CD14-positive monocyte (primary cell): ENCODE results near the gene ARFIP2. TPM values are rescaled to one million over a fixed set of nuclear protein-coding genes. Genes with fewer than 3 reads are reported as not detected.

Experiments
- DNase-seq, 3 donors: peaks; one replicate each; pipeline ENCODE4 v3.0.0-alpha.2; 2011 to 2022
- H2AFZ ChIP-seq: 2 replicates; pipeline ENCODE4 v1.6.0; 2012; ENCODE audit warnings: mild to moderate bottlenecking, low read depth, low read length, inconsistent platforms; ENCODE audit not compliant: insufficient read depth, poor library complexity, severe bottlenecking
- H3K27ac ChIP-seq, 2 donors: 1 replicate in 1 of 2; 2 replicates in 1 of 2; pipeline ENCODE4 v1.5.1; 2012 to 2013; ENCODE audit warnings: low read length in 2 of 2, control low read depth in 1 of 2, inconsistent platforms in 1 of 2, low read depth in 1 of 2, mild to moderate bottlenecking in 1 of 2
- H3K27me3 ChIP-seq, 2 donors: one replicate each; pipeline versions ENCODE4 v1.6.0 to v1.6.1; 2011 to 2013; ENCODE audit warnings: low read length in 2 of 2; ENCODE audit not compliant: control insufficient read depth in 2 of 2, insufficient read depth in 2 of 2
- H3K36me3 ChIP-seq, 2 donors: replicated peaks in 1 of 2; 1 replicate in 1 of 2; 2 replicates in 1 of 2; pipeline versions ENCODE4 v1.5.1 to v1.6.1; 2012 to 2013; ENCODE audit warnings: low read length in 2 of 2, control low read depth in 1 of 2, inconsistent platforms in 1 of 2, mild to moderate bottlenecking in 1 of 2; ENCODE audit not compliant: insufficient read depth in 2 of 2, control insufficient read depth in 1 of 2
- H3K4me1 ChIP-seq, 2 donors: 1 replicate in 1 of 2; 2 replicates in 1 of 2; pipeline versions ENCODE4 v1.5.1 to v1.6.1; 2012 to 2013; ENCODE audit warnings: low read length in 2 of 2, control low read depth in 1 of 2, inconsistent platforms in 1 of 2, mild to moderate bottlenecking in 1 of 2, moderate library complexity in 1 of 2; ENCODE audit not compliant: insufficient read depth in 2 of 2, control insufficient read depth in 1 of 2
- H3K4me2 ChIP-seq: replicated peaks from 2 replicates; pipeline ENCODE3; 2012; ENCODE audit warnings: low read length, moderate library complexity, mild to moderate bottlenecking; ENCODE audit not compliant: poor library complexity, severe bottlenecking; ENCODE audit errors: extremely low read depth
- H3K4me3 ChIP-seq, 3 experiments: fragments of 200-600 bp in 1 of 3; sonication (generic) in 1 of 3; replicated peaks in 1 of 3; 1 replicate in 2 of 3; 2 replicates in 1 of 3; pipeline ENCODE4 v1.5.1; 2011 to 2013; ENCODE audit warnings: low read length in 3 of 3, mild to moderate bottlenecking in 3 of 3, control low read depth in 2 of 3, low read depth in 2 of 3, inconsistent platforms in 1 of 3, moderate library complexity in 1 of 3
- H3K79me2 ChIP-seq: 2 replicates; pipeline ENCODE4 v1.6.0; 2012; ENCODE audit warnings: mild to moderate bottlenecking, control low read depth, inconsistent platforms, low read length, moderate library complexity; ENCODE audit not compliant: insufficient read depth
- H3K9ac ChIP-seq: 2 replicates; pipeline ENCODE4 v1.6.0; 2017; ENCODE audit warnings: low read length, mild to moderate bottlenecking; ENCODE audit not compliant: insufficient read depth, poor library complexity, severe bottlenecking
- H3K9me3 ChIP-seq, 2 donors: replicated peaks in 1 of 2; 1 replicate in 1 of 2; 2 replicates in 1 of 2; pipeline versions ENCODE4 v1.5.1 to v1.6.1; 2012 to 2013; ENCODE audit warnings: low read length in 2 of 2, control low read depth in 1 of 2; ENCODE audit not compliant: control insufficient read depth in 1 of 2, insufficient read depth in 1 of 2
- H4K20me1 ChIP-seq: 2 replicates; pipeline ENCODE4 v1.6.0; 2012; ENCODE audit warnings: mild to moderate bottlenecking, low read length, control low read depth, moderate library complexity; ENCODE audit not compliant: insufficient read depth
- H3K27ac Mint-ChIP-seq, 7 donors: one replicate each; pipeline ENCODE4 v1.8.0; 2020; ENCODE audit warnings: mild to moderate bottlenecking in 7 of 7, mixed read lengths in 7 of 7, moderate library complexity in 6 of 7, inconsistent platforms in 2 of 7
- H3K27me3 Mint-ChIP-seq, 3 donors: one replicate each; pipeline ENCODE4 v1.8.0; 2021 to 2022; ENCODE audit warnings: low read depth in 3 of 3, mild to moderate bottlenecking in 3 of 3, mixed read lengths in 3 of 3, moderate library complexity in 3 of 3, inconsistent platforms in 1 of 3
- H3K36me3 Mint-ChIP-seq, 2 donors: one replicate each; pipeline ENCODE4 v1.8.0; 2020; ENCODE audit warnings: mixed read lengths in 2 of 2, inconsistent platforms in 1 of 2, mild to moderate bottlenecking in 1 of 2
- H3K4me1 Mint-ChIP-seq: one replicate; pipeline ENCODE4 v1.8.0; 2020; ENCODE audit warnings: mild to moderate bottlenecking, mixed read lengths
- H3K4me3 Mint-ChIP-seq, 2 donors: one replicate each; pipeline ENCODE4 v1.8.0; 2020; ENCODE audit warnings: mild to moderate bottlenecking in 2 of 2, mixed read lengths in 2 of 2, moderate library complexity in 1 of 2
- H3K9me3 Mint-ChIP-seq, 7 donors: one replicate each; pipeline ENCODE4 v1.8.0; 2020 to 2022; ENCODE audit warnings: mixed read lengths in 7 of 7, mild to moderate bottlenecking in 6 of 7, moderate library complexity in 6 of 7, inconsistent platforms in 2 of 7
- CTCF ChIP-seq: fragments of 200-600 bp; IDR thresholded peaks from one replicate; pipeline ENCODE4 v1.8.0; 2022; ENCODE audit warnings: antibody characterized with exemption, mild to moderate bottlenecking
- WGBS: methylation state at CpG from one replicate; pipeline ENCODE4 v1.1.5; 2013; ENCODE audit warnings: missing lambda C conversion rate; ENCODE audit not compliant: insufficient coverage; 5-methylcytosine and 5-hydroxymethylcytosine counted together
- intact Hi-C, 2 donors: fragments of 100-400 bp; cut with micrococcal nuclease; formaldehyde crosslinking; loops; one replicate each; pipeline versions ENCODE4 v1.15.0 to v1.15.1; 2023
- polyA plus RNA-seq, 3 donors: library from polyadenylated mRNA; depleted of rRNA in 1 of 3; unstranded in 2 of 3; stranded (reverse) in 1 of 3; fragments of 300-500 nt in 2 of 3; fragments of >200 nt in 1 of 3; fragmentation: Illumina TruSeq in 2 of 3; gene quantifications; 1 replicate in 2 of 3; 2 replicates in 1 of 3; pipeline ENCODE4 v1.2.3, GENCODE V29; 2012 to 2021

The ARFIP2 gene
- polyA plus RNA-seq, 3 donors: 21.6 to 43.8 (median 27.2) TPM

GRCh38 chr11:6486256-6486655 is 5.1 kb upstream of the ARFIP2 start:
- Histone ChIP-seq H4K20me1 (no peaks in the 10 kb centered on the region), H3K9ac (no peak overlapping the region), H3K27me3 (no peaks in the 10 kb centered on the region), H3K9me3 (no peaks in the 10 kb centered on the region), H3K27ac (peak overlapping the region in 1 of 2 donors; percentile 23), H2AFZ (no peak overlapping the region), H3K4me2 (no peak overlapping the region), H3K36me3 (peaks cover 47 to 86% of the 10 kb centered on the region in 2 donors), H3K79me2 (peaks cover 22% of the 10 kb centered on the region), H3K4me3 (no peak overlapping the region), H3K4me1 (peaks cover 13 to 16% of the 10 kb centered on the region in 2 donors)
- intact Hi-C loops: loop anchor here in 1 of 2 donors (10.0 kb wide), 1 partner anchor 119 kb away; the partner anchor contains the start of genes ILK and RRP8
- no peak for DNase-seq
- no peaks in the 10 kb centered on the region for H3K27me3 Mint-ChIP-seq
- no peak overlapping the region for H3K4me3 Mint-ChIP-seq
- H3K36me3 Mint-ChIP-seq: peaks cover 32 to 38% of the 10 kb centered on the region in 2 donors
- peaks cover 15% of the 10 kb centered on the region for H3K4me1 Mint-ChIP-seq
- H3K9me3 Mint-ChIP-seq: no peaks in the 10 kb centered on the region
- no peak for TF ChIP-seq CTCF
- no peak overlapping the region for H3K27ac Mint-ChIP-seq
- WGBS: 100% methylated on average over 2 of the region's 3 CpGs

- intact Hi-C loops: loop anchor here in 1 of 2 donors (10.0 kb wide), 1 partner anchor 119 kb away; the partner anchor contains the start of genes ILK and RRP8
- Histone ChIP-seq H3K36me3 (peaks cover 47 to 81% of the 10 kb centered on the region in 2 donors), H3K4me2 (no peak overlapping the region), H2AFZ (no peak overlapping the region), H3K9me3 (no peaks in the 10 kb centered on the region), H4K20me1 (no peaks in the 10 kb centered on the region), H3K4me3 (no peak overlapping the region), H3K27me3 (no peaks in the 10 kb centered on the region), H3K9ac (no peak overlapping the region), H3K79me2 (peaks cover 26% of the 10 kb centered on the region), H3K27ac (peak overlapping the region in 1 of 2 donors; percentile 23), H3K4me1 (peaks cover 17 to 21% of the 10 kb centered on the region in 2 donors)
- no peaks in the 10 kb centered on the region for H3K27me3 Mint-ChIP-seq
- H3K36me3 Mint-ChIP-seq: peaks cover 32 to 33% of the 10 kb centered on the region in 2 donors
- H3K4me1 Mint-ChIP-seq: peaks cover 20% of the 10 kb centered on the region
- no peak overlapping the region for H3K4me3 Mint-ChIP-seq
- 98% methylated on average over 3 of the region's 3 CpGs for WGBS
- DNase-seq: no peak
- no peak overlapping the region for H3K27ac Mint-ChIP-seq
- no peaks in the 10 kb centered on the region for H3K9me3 Mint-ChIP-seq
- TF ChIP-seq CTCF: no peak
Observed at GRCh38 chr11:6485661-6486060, 4.5 kb upstream of the ARFIP2 start.
